ENCODE results near the gene CES4A.
"Not testable (repeated sequence)": the region's sequence is repeated elsewhere in the genome, so short reads cannot be mapped to it uniquely, and the experiment has no call there.

- not testable (repeated sequence) for TF ChIP-seq L3MBTL2 (conservative IDR thresholded peaks at IDR 0.05); LEF1 (IDR thresholded peaks at IDR 0.05; ENCODE audit: borderline replicate concordance); NFRKB (IDR thresholded peaks at IDR 0.05); FOXK2 (IDR thresholded peaks at IDR 0.05); SP1 (IDR thresholded peaks at IDR 0.05); SUZ12 (IDR thresholded peaks at IDR 0.05); FOXA1 (IDR thresholded peaks at IDR 0.05); TARDBP (IDR thresholded peaks at IDR 0.05); FOXM1 (IDR thresholded peaks at IDR 0.05; ENCODE audit: borderline replicate concordance); ZNF384 (IDR thresholded peaks at IDR 0.05); BHLHE40 (IDR thresholded peaks at IDR 0.05; ENCODE audit: borderline replicate concordance)
These were observed 32.8 kb upstream of the CES4A start for GRCh38 chr16:66955363-66956153.
